GM19238 (cell line): ENCODE data around the gene IL1RAP.
A peak's percentile ranks its signal among the peaks of the same experiment; 100 is the strongest.

ENCODE experiments used
- DNase-seq: peaks from one replicate; pipeline ENCODE4 v3.0.0; 2011; ENCODE audit warnings: low spot score; ENCODE audit not compliant: insufficient read length

Gene IL1RAP

GRCh38 chr3:190575437-190576185 lies 61.7 kb downstream of the IL1RAP start:
- DNase-seq = no peak

GRCh38 chr3:190577225-190577624 lies 63.3 kb downstream of the IL1RAP start:
- DNase-seq = no peak

GRCh38 chr3:190579514-190580137 lies 65.7 kb downstream of the IL1RAP start:
- DNase-seq = no peak

GRCh38 chr3:190580417-190580816 lies 66.5 kb downstream of the IL1RAP start:
- DNase-seq = no peak

GRCh38 chr3:190581041-190581541 lies 67.2 kb downstream of the IL1RAP start:
- no peak for DNase-seq

- DNase-seq = no peak
Measured at GRCh38 chr3:190582667-190583066, 68.8 kb downstream of the IL1RAP start.

GRCh38 chr3:190585805-190586630 lies 72.1 kb downstream of the IL1RAP start:
- no peak for DNase-seq

GRCh38 chr3:190586631-190587011 lies 72.7 kb downstream of the IL1RAP start:
- peak; percentile 5 for DNase-seq

- no peak for DNase-seq
Measured at GRCh38 chr3:190588570-190588969, 74.7 kb downstream of the IL1RAP start.

- DNase-seq = no peak
Measured at GRCh38 chr3:190589326-190589725, 75.4 kb downstream of the IL1RAP start.

GRCh38 chr3:190591080-190591479 lies 77.2 kb downstream of the IL1RAP start:
- no peak for DNase-seq

- no peak for DNase-seq
Measured at GRCh38 chr3:190593075-190593474, 79.2 kb downstream of the IL1RAP start.

GRCh38 chr3:190594171-190594570 lies 80.3 kb downstream of the IL1RAP start:
- no peak for DNase-seq

GRCh38 chr3:190595179-190595795 lies 81.4 kb downstream of the IL1RAP start:
- no peak for DNase-seq

GRCh38 chr3:190595807-190596206 lies 81.9 kb downstream of the IL1RAP start:
- DNase-seq = no peak

- no peak for DNase-seq
Measured at GRCh38 chr3:190596349-190597285, 82.7 kb downstream of the IL1RAP start.

- DNase-seq = no peak
Measured at GRCh38 chr3:190597291-190597690, 83.4 kb downstream of the IL1RAP start.

- no peak for DNase-seq
Measured at GRCh38 chr3:190601622-190602021, 87.7 kb downstream of the IL1RAP start.

GRCh38 chr3:190605385-190605784 lies 91.5 kb downstream of the IL1RAP start:
- no peak for DNase-seq

- no peak for DNase-seq
Measured at GRCh38 chr3:190606596-190606995, 92.7 kb downstream of the IL1RAP start.
